ENCODE results near the gene AADACL2.
"Not testable (repeated sequence)": the region's sequence is repeated elsewhere in the genome, so short reads cannot be mapped to it uniquely, and the experiment has no call there.

The AADACL2 gene, protein sequence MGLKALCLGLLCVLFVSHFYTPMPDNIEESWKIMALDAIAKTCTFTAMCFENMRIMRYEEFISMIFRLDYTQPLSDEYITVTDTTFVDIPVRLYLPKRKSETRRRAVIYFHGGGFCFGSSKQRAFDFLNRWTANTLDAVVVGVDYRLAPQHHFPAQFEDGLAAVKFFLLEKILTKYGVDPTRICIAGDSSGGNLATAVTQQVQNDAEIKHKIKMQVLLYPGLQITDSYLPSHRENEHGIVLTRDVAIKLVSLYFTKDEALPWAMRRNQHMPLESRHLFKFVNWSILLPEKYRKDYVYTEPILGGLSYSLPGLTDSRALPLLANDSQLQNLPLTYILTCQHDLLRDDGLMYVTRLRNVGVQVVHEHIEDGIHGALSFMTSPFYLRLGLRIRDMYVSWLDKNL
- long read RNA-seq, donor 1 = 0 reads
- long read RNA-seq, donor 2 = 0 reads
- long read RNA-seq, donor 3 = 0 reads
- long read RNA-seq, donor 4 = 0 reads
- long read RNA-seq, donor 5 = 0 reads
- long read RNA-seq, donor 6 = 0 reads
- long read RNA-seq, donor 7 = 0 reads
- long read RNA-seq, donor 8 = 0 reads

- DNase-seq = no peak
Observed at GRCh38 chr3:151733613-151734012, at the start of gene AADACL2. Gene AADACL2, plus strand, starts transcription at chr3:151733927. Its CDS starts 109 bp downstream, at chr3:151734036.

- no peak for DNase-seq
Observed at GRCh38 chr3:151684094-151684493, 49.6 kb upstream of the AADACL2 start.

GRCh38 chr3:151686257-151686656, 47.5 kb upstream of the AADACL2 start:
- DNase-seq = peak; percentile 8

- DNase-seq = no peak
Observed at GRCh38 chr3:151687076-151687475, 46.7 kb upstream of the AADACL2 start.

DNA sequence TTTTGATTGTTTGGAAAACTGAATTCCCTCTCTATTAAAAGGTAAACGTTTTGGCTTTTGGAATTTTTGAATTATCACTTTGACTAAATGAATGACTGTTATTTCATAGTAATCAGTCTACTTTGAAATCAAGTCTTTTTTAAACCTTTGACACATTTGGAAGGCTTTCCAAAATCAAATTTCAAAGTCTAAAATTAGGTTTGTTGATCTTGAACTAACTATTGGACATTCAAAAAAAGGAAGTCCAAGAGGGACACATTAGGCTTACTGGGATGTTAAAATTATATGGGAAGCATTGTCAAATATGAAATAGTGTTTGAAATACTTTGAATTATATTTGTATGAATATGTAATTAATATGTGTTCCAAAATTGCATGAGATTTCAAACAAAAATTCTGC, 45.2 kb upstream of the AADACL2 start:
- DNase-seq = no peak

DNA sequence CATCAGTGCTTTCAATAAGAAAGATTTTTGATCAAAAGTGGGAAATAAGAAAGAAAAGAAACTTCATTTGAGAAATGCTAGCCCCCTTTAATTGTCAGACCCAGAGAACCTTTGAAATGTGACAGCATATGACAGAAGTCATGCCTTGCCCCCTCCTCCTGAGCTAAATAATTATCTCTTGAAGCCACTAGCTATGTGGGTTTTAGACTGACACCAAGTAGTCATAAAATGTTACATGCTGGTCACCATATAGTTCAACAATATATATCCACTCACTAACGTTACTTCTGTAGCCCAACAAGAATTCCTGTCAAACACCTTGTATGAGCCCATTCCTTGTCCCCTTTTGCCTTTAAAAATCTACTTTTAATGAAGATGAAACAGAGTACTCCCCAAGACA, 43.1 kb upstream of the AADACL2 start:
- DNase-seq = no peak

DNA sequence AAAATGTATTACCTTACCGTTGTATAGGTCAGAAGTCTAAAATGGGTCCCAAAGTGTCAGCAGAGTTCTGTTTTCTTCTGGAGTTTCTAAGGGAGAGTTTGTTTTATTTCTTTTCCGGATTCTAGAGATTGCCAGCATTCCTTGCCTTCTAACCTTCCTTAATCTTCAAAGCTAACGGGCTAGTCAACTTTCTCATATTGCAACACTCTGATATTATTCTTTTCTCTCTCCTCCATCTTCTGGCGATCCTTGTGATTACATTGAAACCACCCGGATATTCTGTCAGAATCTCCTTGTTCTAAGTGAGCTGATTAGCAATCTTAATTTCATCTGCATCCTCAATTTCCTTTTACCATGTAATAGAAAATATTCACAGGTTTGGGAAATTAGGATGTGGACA, 36.2 kb upstream of the AADACL2 start:
- DNase-seq = no peak

- DNase-seq = no peak
Observed at GRCh38 chr3:151707216-151707615, 26.5 kb upstream of the AADACL2 start.

GRCh38 chr3:151708868-151709267, 24.9 kb upstream of the AADACL2 start:
- DNase-seq = no peak

- DNase-seq = no peak
Observed at GRCh38 chr3:151709847-151710246, 23.9 kb upstream of the AADACL2 start.

DNA sequence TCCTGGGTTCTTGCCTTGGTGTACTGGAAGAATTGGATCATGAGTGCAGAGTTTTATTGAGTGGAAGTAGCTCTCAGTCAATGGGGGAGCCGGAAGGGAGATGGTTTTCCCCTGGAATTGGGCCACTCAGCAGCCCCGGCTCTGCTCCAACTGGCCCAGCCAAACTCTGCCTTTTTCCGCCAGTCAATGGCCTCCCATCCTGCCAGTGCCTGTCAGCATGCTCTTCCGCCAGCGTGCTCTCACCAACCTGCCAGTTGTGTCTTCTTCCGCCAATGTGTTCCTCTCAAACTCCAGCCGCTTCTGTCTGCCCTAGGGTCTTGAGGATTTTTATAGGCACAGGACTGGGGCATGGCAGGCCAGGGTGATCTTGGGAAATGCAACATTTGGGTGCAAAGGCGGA, 12.4 kb upstream of the AADACL2 start:
- no peak for DNase-seq

DNA sequence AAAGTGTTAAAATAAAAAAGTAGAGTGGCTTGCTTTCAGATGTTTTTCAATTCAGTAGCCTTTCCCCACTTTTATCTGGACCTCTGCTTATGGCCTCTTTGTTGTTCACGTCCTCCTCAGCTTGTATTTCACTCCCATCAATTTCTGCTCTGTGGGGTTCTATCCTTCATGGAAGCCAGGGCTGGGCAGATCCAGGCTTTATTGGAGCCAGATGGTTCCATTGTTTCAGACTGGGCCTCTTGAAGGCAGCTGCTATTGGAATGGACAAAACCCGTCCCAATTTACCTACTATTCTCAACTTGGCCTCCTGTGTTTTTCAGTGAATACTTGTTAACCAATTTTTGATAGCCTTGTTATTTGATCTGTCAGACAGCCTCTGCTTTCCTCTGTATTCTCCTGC, 10.9 kb upstream of the AADACL2 start:
- no peak for DNase-seq

- no peak for DNase-seq
Observed at GRCh38 chr3:151724576-151725562, 8.9 kb upstream of the AADACL2 start.

- DNase-seq = no peak
Observed at GRCh38 chr3:151726016-151726415, 7.7 kb upstream of the AADACL2 start.

DNA sequence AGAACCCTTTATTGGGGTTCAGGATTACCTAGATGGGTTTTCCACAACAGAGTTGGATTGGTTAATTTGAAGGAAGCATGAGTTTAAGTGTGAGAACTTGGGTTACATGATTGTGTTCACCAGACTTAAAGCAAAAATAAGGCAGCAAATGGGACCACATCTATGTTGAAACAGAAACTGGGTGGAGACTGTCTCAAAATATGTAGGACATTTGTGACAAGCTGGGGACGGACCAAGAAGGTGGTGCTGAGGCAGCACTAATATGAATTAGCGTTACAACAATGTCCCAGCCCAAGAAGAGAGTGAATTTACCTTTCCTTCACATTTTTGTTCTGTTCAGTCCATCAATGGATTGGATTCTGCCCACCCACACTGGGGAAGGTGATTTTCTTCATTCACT, 866 bp upstream of the AADACL2 start:
- DNase-seq = no peak

GRCh38 chr3:151740581-151740980, 6.9 kb downstream of the AADACL2 start:
- DNase-seq = no peak

GRCh38 chr3:151743855-151744254, 10.1 kb downstream of the AADACL2 start:
- DNase-seq = no peak

DNA sequence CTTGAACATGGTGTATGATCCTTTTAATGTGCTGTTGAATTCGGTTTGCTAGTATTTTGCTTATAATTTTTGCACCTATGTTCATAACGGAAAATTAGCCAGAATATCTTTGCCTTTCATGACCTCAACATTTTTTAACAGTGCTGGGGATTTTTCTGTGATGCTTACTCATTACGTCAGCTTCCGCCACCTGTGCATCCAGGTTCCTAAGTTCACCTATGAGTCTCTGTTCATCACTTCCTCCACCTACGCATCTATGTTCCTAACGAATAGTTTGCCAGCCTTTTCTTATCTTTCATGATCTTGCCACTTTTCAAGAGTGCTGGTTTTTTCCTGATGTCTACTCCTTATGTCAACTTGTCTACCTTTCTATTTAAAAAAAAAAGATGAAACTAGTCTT, 16.5 kb downstream of the AADACL2 start:
- no peak for DNase-seq

GRCh38 chr3:151750678-151751077, 17.0 kb downstream of the AADACL2 start:
- DNase-seq = no peak

DNA sequence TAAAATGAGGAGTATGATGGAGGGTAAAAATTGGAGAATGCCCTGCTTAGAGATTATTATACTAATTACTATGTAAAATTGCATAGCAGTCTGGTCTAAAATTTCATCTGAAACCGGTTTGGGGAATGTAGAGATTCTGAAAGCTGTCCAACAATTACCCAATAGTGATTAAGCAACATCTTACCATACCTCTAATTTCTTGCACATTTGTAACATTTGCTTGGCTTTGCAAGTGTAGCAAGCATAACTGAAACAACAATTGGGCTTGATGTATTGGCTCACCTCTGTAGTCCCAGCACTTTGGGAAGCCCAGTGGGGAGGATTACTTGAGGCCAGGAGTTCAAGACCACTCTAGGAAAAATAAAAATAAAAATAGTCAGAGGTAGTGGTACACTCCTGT, 17.4 kb downstream of the AADACL2 start:
- DNase-seq = no peak

DNA sequence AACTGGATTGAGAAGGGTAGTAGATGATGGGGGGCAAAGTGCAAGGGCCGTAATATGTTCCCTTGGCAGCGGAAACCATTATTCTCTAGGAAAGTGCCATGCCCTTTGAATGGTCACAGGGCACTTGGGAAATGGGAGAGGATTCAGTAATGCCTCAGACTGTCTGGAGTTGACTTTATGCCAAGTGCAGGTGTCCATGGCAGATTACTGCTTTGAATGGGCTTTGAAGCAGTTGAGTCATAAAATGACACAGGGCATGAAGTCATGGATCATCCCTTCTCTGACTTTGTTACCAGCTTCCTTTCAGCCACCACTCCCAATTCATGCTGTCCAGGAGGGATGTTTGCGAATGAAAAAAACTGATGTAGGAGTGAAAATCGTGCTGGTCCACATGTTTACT, 20.1 kb downstream of the AADACL2 start:
- no peak for DNase-seq

DNA sequence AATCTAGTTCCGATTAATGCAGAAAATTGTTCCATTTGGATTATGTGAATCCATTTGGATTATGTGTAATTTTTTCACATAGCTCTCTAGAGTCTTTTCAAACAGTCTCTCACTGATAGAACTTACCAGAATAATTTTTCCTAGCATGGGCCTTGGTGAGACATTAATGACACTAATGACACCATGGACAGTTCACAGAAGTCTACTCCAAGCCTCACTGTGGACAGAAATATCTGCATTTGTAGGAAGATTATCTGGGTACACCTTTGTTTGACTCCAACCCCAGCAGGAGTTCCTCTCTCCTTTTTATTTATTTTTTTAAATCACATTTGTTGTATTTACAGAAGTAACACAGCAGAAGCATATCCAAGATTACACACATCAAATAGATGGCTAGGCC, 27.9 kb downstream of the AADACL2 start:
- DNase-seq = no peak

DNA sequence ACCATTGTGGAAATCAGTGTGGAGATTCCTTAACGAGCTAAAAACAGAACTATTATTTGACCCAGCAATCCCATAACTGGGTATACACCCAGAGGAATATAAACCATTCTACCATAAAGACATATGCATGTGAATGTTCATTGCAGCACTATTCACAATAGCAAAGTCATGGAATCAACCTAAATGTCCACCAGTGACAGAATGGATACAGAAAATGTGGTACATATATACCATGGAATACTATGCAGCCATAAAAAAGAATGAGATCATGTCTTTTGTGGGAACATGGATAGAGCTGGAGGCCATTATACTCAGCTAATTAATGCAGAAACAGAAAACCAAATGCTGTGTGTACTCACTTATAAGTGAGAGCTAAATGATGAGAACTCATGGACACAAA, 31.0 kb downstream of the AADACL2 start:
- DNase-seq = not testable (repeated sequence)
